GM19238 (cell line): ENCODE data around the gene CAPN14.
"Not testable (repeated sequence)": the region's sequence is repeated elsewhere in the genome, so short reads cannot be mapped to it uniquely, and the experiment has no call there.

Experiments used
- DNase-seq: peaks from one replicate; pipeline ENCODE4 v3.0.0; 2011; ENCODE audit warnings: low spot score; ENCODE audit not compliant: insufficient read length

CAPN14 gene

DNA sequence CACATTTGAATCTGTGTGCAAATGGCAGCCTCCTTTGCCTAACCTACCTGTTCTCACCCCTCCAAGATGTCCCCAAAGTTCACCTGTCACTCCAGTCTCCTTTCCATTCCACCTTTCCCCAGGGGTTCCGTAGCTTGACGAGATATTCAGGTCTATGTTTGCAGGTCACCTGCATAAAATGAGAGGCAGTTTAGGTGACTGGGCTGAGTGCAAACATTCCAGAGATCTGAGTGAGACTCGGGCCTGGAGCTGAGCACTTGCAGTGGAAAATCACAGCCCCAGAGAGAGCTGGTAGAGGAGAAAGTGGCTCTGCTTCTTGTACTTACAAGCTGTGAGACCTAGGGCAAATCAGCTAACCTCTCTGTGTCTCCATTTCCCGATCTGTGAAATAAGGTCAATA lies 20.1 kb downstream of the CAPN14 start:
- DNase-seq, result no peak

DNA sequence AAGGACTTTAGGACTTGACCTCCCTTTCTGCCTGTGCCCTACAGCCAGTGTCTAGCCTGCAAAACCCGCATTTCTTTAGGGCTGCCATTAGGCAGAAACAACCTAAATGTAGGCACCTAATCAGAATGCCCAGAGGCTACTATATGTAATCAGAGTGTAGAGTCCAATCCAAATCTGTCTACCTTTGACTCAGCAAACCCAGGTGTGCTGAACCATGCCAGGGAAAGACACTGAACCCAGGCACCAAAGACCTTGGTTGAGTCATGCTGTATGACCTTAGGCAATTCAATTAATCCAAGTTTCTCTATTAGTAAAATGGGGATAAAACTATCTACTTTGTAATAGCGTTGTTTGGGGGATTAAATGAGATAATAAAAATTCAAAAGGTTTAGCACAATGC lies 20.7 kb downstream of the CAPN14 start:
- DNase-seq, result no peak

DNA sequence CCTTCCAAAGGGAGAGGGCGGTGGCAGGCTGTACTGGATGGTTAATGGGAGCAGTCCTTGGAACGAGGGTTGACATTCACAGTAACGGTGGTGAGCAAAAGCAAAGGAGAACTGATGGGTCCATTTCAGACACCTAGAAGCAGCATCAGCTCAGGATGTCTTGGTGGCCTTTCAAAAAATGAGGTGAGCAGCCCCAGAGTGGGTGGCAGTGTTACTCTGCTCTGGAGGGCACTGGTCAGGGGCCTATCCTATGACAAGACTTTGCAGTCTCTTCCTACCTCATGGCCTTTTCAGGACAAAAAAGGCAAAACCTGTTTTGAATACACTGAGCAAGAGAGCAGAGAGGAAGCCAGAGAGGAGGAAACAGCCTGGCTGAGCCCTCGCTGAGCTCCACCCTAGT lies 23.5 kb downstream of the CAPN14 start:
- DNase-seq, result no peak

DNA sequence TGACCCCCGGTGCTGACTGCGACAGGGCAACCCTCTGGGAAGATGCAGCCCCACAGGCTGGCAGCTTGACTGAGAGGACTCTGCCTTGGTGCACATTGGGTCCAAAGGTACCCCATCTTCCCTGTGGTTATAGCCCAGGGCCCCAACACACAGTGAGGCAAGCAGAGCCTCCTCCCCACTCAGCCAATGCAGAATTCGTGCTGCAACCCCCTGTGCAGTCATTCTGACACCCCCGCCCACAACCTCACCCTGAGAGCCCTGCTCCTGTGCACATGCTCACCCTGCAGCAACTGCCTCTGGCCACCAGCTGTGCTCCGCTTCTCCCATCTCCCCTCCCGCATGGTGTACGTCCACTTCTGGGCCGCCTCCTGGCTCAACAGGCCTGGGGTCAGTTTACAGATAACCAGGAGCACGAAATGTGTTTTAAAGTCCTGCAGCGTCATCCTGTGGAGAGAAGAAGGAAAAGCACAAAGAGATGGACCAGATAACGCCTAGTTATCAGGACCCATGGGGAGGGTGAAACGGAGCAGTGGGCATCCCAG lies 24.4 kb downstream of the CAPN14 start:
- no peak for DNase-seq

DNA sequence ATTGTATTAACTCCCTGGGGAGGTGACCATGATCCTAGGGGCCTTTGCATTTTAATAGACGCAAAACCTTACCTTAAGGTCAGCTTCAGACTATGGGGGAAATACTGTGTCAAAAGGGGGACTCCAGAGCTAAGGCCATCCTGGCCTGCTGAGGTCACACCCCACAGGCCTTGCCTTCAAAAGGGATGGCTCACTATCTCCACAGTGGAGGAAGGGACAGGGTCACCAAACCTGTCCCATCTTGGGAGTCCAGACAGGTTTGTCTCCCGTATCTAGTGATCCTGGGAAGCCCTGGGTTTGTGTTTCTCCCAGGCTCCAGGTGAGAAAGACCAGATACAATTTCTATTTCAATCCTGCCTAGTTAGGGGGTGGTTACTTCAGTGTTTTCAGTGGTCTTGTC lies 24.9 kb downstream of the CAPN14 start:
- DNase-seq, result no peak

DNA sequence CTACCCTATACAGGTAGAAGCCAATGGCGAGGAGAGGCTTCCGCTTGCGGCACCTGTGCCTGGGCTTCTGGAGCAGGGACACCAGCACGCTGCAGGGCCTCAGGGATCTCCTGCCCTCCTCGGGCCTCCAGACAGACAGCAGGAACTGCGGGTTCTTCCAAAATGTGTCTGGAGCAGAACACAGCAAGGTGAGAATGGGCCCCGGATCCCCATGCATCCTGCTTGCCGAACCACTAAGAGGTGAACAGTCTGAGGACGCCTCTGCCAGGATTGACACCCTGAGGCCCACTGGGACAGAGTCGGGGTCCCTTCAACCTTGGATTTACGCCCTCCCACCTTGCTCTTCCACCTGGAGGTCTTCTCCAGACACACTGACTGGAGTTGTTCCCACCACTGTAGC lies 25.4 kb downstream of the CAPN14 start:
- no peak for DNase-seq

DNA sequence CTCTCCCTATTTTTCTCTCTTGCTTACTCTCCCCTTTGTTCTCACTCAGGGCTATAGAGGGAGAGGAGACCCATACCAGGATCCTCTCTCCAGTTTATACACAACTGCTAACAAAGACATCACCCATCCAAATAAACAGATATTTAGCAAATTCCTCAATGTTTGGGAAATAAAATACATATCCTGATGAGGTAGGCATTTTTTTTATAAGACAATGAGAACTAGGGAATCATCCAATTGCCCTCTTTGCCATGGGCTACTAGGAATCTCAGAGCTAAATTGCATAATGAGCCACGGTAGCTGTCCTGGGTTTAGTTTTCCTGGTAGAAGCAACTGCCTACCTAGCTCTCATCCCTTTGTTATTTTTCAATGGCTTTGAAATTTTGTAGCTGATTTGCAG lies 27.1 kb downstream of the CAPN14 start:
- DNase-seq, result no peak

DNA sequence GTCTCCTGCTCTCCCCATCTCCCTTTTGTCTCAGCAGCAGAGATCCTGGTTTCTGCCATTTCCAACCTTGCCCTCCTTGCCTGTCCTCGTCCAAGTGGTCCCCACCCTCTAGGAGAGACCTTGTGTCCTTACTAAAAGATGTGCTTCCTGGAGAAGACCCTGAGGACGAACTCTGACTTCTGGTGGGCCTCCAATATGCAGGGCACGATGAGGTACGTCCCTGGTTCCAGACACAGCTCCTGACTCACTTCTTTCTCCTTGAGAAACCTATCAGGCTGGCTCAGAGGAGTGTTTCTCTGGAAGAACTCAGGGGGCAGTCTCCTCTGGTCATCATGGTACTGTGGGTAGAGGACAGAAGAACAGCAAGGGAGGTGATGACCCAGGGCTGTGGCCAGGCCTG lies 28.2 kb downstream of the CAPN14 start:
- DNase-seq, result no peak

DNA sequence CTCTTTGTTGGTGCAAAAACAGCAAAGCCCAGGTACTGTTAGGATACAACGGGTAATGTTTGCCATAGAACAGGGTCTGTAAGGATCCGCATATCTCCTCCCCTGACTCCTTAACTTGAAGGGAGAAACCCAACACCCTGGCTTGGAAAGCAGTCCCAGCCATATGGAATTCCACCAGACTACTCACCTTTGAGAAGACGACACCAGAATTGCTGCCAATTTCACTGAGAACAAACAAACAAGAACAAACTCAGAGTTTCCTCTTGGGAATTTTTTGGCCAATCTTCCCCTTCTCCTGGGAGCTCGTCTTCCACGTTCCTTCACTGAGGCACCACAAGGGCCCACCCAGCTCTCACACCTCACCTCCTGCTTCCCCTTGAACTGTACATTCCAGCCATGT lies 29.2 kb downstream of the CAPN14 start:
- no peak for DNase-seq

DNA sequence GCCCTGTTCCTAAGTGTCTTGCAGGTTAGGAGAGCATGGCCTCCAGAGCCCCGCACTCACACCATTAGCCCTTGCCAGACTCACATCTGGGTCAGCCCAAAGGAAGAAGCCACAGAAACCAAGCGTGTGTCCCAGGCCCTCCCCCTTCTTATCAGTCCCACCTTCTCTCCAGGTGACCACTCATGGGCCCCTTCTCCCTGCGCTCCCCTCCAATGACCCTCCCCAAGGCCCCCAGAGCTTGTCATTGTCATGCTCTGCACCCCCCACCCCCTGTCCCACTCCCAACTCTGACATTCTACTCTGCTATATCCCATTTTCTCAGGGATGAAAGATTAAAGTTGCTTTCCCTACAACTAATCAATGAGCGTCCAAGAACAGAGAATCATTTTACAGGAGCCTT lies 30.1 kb downstream of the CAPN14 start:
- DNase-seq, result no peak

DNA sequence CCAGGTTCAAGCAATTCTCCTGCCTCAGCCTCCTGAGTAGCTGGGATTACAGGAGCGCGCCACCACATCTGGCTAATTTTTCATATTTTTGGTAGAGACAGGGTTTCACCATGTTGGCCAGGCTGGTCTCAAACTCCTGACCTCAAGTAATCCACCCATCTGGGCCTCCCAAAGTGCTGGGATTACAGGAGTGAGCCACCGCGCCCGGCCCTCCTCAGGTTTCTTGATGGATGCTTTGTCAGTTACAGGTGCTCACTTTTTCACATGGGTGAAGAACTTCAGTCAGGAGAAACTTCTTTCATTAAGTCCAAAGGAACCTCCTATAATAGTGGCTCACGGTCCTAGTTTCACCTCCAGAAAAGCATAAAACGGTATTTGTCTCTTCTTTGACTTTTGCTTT lies 33.3 kb downstream of the CAPN14 start:
- not testable (repeated sequence) for DNase-seq

DNA sequence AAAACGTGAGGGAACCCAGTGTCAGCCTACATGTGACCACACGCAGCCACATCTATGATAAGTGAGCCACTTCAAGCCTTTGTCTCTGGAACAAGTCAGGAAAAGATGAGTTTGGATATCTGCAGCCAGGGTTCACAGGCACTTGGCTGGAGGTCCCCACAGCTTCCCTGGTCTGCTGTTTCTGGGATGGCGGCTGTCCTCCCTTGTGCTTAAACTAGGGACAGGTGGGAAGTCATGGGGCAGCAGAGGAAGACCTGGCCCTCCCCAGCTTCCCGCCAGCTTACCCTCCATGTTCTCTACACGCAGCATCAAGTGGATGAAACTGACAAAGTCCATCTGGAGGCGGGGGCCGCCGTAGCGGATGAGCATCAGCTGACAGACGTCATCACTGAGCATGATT lies 40.6 kb downstream of the CAPN14 start:
- DNase-seq, result no peak

DNA sequence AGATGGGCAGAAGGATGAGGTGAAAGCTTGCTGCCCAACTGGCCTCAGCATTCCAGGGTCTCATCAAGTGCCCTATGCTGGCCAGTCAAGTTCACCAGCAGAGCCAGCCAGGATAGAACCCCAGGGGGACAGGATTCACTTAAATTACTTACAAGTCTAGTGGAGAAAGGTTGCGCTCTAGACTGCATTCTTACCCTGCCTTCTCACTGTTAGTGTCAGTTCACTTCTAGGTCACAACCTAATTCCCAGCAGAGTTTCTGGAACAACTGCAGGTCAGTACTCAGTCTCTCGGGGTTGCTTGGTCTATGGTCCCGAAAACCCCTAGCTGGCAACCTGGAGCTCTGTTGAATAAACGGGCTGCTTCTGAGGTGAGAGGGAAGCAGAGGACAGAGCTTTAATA lies 46.2 kb downstream of the CAPN14 start:
- no peak for DNase-seq

DNA sequence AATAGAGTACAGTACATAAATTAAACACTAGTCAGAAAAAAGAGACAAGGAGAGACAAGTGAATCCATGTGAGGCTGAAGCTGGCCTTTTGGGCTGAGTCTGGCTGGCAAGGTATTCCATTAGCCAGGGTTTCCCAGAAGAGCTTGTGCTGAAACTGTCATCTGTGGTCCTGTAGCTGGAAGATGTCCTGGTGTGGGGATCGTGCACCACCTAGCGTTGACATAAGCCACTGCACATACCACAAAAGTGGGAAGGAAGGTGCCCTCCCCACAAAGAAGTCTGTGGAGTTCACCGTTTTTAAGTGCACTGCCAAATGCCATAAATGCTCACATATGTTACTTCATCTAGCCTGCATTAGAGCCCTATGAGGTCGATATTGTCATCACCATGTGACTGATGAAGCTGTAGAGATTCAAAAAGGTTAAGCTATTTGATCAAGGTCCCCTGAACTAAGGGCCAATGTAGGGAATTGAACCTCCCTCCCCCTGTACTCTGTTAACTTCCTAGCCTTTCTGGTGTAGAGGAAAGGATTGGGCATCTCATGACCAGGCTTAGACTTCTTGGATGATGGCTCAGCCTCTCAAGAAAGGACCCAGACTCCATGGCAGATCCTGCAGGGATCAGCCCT lies 47.1 kb downstream of the CAPN14 start:
- peak; percentile 49 for DNase-seq

DNA sequence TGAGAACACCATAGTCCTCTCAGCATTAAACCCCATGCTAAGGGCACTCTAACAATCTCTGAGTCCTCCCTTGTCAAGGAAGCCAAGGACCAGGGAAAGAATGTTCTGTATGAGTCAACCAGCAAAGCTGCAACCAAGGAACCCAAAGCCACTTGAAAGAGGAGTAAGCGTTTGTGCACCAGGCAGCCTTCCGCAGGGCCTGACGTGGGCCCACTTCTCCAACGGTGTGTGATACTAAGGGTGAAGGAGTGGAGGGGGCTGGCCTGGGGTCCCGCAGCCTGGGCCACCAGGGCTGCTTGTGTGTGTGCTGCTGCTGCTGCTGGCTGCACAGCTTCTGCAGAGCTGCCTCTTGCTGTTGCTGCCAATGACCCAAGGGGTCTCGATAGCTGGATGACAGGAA lies 49.0 kb downstream of the CAPN14 start:
- DNase-seq, result no peak

DNA sequence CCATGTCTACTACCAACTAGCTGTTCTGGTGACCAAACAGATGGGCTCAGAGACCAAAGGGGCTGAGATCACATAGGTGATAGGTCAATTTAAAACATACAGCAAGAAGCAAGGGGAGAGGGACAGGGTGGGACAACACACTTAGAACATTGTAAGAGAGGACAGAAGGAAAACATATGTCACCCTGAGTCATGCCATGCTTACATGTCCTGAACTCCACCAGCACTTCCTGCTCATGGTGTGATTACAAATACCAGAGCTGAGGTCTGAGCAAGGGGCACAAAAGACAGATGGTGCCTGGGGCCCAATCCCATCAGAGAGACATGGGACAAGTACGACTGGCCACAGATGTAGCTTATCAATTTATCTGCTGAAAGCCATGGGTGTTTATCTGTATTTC lies 50.4 kb downstream of the CAPN14 start:
- no peak for DNase-seq

DNA sequence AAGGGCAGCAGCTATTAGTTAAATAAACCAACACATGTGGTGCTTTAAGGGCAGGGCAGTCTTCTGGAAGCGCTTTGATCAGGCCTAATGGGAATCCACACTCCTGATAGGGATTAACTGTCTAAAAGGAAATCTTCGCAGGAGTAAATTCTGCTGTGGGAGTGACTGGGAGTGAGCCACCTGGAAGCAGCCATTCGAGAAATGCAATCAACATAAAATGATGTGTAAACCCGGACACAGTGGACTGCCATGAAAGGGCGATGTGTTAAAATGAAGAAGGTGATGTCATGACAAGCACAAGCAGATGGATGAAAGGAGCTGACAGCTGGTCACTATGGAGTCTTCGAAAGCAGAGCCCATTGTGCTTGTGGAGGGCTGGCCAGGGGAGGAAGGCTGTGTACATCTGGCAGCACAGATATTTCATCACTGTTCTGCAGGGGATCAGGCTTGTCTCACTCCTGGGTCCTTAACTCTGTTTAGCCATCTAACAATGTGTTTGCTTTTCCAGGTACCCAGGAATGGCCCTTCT lies 54.2 kb downstream of the CAPN14 start:
- DNase-seq, result no peak

DNA sequence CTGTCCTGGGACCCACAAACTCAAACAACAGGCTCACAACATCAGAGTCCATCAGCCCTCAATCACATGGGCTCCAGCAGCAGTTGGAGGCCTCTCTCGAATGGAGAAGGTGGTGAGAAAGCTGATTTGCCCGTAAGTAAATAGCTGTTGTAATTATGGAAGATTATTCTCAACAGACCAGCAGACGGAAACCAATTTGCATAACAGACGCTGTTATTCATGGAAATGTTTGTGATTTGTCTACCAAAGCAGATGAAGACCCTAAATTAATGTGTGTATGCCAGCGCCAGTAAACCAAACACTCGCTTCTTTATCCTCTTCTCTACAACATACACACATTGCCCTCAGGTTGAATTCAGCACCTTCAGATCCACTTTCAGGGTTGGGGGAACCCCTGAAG lies 55.7 kb downstream of the CAPN14 start:
- no peak for DNase-seq

DNA sequence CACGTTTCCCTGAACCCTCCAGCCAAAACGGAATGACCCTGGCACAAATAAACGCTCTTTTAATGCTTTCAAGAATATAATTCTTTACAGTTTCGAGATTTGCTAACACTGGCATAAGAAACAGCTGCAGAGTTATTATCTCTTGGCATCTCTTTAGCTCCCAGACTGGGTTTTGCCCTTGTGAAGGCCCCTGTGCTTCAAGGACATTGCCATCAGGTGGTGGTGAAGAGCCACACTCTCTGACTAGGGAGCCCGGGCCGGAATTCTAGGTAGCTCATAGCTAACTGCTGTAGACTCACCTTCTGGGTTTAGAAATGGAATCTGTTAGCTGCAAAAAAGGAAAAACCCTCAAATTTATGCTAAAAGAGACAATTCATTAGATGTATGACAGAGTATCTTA lies 65.8 kb downstream of the CAPN14 start:
- no peak for DNase-seq

DNA sequence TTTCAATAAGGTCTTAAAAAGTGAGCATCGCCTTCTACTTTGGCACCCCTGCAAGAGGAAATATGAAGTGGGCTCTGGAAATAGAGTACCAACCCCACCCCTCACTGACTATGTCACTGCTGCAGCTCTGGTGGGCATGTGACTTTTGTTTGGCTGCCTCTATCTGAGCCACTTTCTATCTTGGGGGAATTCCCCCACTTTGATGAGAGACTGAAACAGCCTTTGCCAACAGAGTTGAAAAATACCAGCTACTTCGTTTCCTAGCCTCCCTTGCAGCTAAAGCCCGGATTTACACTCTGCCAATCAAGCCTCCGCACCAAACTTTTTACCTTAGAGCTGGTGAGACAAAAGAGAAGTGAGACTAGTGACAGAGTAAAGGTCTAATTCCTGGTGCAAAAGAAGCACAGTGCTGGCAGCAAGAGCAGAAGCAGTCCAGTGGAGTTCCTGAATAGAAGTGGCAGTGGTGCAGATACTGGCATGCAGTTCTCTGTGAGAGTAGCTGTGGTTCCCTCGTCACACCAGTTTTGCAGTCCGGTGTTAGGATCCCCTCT lies 67.1 kb downstream of the CAPN14 start:
- DNase-seq, result no peak

DNA sequence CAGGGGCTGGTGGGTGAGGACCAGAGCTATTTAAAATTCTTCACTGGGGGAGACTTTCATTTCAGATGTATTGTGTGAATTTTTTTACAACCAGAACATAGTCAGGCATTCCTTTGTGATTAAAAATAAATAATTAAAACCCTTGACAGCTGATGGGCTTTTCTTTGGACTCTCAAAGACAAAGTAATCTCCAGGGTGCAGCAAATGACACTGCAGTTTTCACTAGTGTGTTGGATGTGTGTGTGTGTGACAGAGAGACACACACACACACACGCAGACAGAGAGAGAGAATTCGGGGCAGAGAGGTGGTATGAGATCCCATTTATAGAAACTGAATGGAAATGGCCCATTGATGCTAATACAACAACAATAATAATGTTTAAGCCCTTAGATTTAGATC lies 68.8 kb downstream of the CAPN14 start:
- DNase-seq, result no peak

DNA sequence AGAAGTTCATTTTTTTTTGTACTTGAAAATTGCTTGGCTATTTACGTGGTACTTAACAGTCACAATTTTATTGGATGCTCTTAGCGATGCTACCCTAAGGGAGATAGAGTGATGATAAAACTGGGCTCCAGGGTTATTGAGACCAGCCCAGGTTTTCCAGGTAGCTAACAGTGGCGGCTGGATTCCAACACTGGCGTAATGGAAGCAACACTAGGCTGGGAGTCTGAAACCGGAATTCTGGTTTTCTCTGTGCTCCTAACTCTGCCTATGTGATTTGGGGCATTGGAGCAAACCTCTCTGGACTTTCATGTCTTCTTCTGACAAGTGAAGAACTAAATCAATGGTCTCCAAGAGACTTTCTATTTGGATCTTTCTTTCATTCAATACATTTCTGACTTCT lies 69.7 kb downstream of the CAPN14 start:
- no peak for DNase-seq

DNA sequence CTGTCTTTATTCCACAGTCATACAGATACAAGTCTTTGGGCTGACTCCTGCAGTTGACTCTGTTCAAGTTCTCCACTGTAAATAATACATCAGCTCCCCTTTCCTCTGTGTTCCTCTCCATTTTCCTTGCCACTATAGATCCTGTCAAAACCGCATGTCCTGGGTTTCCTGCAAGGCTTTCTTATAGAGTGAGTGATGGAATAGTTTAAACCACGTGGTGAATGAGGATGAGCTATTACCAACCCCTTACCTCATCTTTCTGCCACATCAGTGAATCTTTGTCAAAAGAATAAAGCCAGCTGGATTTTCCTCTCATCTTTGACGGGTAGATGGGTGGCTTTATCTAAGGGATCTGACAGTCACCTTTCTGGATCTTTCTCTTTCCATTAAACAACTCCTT lies 75.2 kb downstream of the CAPN14 start:
- DNase-seq, result no peak
